Kidney tubule cell (primary cell): Measurements from ENCODE around the gene MYH15.

ENCODE experiments used
- DNase-seq: peaks from one replicate; pipeline ENCODE4 v3.0.0-alpha.2; 2018; ENCODE audit warnings: low spot score

MYH15 gene

GRCh38 chr3:108415661-108416060 lies 94.7 kb downstream of the MYH15 start:
- DNase-seq, result no peak

GRCh38 chr3:108414007-108414406 lies 96.4 kb downstream of the MYH15 start:
- no peak for DNase-seq

GRCh38 chr3:108412121-108412750 lies 98.2 kb downstream of the MYH15 start:
- no peak for DNase-seq

GRCh38 chr3:108410531-108410984 lies 99.8 kb downstream of the MYH15 start:
- DNase-seq, result no peak

- no peak for DNase-seq
Measured at GRCh38 chr3:108409800-108410178, 100.6 kb downstream of the MYH15 start.

GRCh38 chr3:108408883-108409799 lies 101.3 kb downstream of the MYH15 start:
- no peak for DNase-seq

GRCh38 chr3:108407886-108408285 lies 102.5 kb downstream of the MYH15 start:
- no peak for DNase-seq

GRCh38 chr3:108406661-108407206 lies 103.7 kb downstream of the MYH15 start:
- peak; percentile 55 for DNase-seq

GRCh38 chr3:108406063-108406660 lies 104.2 kb downstream of the MYH15 start:
- DNase-seq, result no peak

- peak; percentile 15 for DNase-seq
Measured at GRCh38 chr3:108404368-108404767, 106.0 kb downstream of the MYH15 start.

GRCh38 chr3:108403686-108404345 lies 106.6 kb downstream of the MYH15 start:
- no peak for DNase-seq

- no peak for DNase-seq
Measured at GRCh38 chr3:108403198-108403597, 107.2 kb downstream of the MYH15 start.

- DNase-seq, result no peak
Measured at GRCh38 chr3:108401836-108402235, 108.6 kb downstream of the MYH15 start.

GRCh38 chr3:108398510-108398909 lies 111.9 kb downstream of the MYH15 start:
- no peak for DNase-seq

- no peak for DNase-seq
Measured at GRCh38 chr3:108396336-108396735, 114.1 kb downstream of the MYH15 start.

GRCh38 chr3:108394563-108394962 lies 115.8 kb downstream of the MYH15 start:
- DNase-seq, result no peak

GRCh38 chr3:108394016-108394415 lies 116.4 kb downstream of the MYH15 start:
- no peak for DNase-seq

- no peak for DNase-seq
Measured at GRCh38 chr3:108393128-108393900, 117.1 kb downstream of the MYH15 start.

- DNase-seq, result no peak
Measured at GRCh38 chr3:108391917-108392593, 118.3 kb downstream of the MYH15 start.

- DNase-seq, result no peak
Measured at GRCh38 chr3:108389372-108389771, 121.0 kb downstream of the MYH15 start.
